Ovary (tissue), 3 donors: ENCODE measurements around the gene ADAT2.

ENCODE experiments used
- CTCF ChIP-seq, 3 donors: fragments of 450-650 bp in 2 of 3; fragments of 200-600 bp in 1 of 3; IDR thresholded peaks; one replicate each; pipeline versions ENCODE4 v1.5.1 to v1.8.0; 2016 to 2022; ENCODE audit warnings: antibody characterized with exemption in 3 of 3, mild to moderate bottlenecking in 1 of 3
- EP300 ChIP-seq: sonication (generic); formaldehyde crosslinking; IDR thresholded peaks from one replicate; pipeline ENCODE4 v1.6.1; 2017; ENCODE audit warnings: antibody characterized with exemption
- POLR2A ChIP-seq: fragments of 450-650 bp; IDR thresholded peaks from one replicate; pipeline ENCODE4 v1.6.1; 2017; ENCODE audit warnings: antibody characterized with exemption, mild to moderate bottlenecking, moderate library complexity
- donor health status: DM: no; HTN: no; CAD: no.

- TF ChIP-seq CTCF (IDR thresholded peaks at IDR 0.05): no peak
- no peak for TF ChIP-seq POLR2A
- no peak for TF ChIP-seq EP300
Observed at GRCh38 chr6:143432588-143432987, 17.9 kb downstream of the ADAT2 start.
